GM19328 (cell line): Measurements from ENCODE around the gene WWOX.

ENCODE experiments used
- ATAC-seq: cut with Tn5 transposase; IDR thresholded peaks from one replicate; pipeline ENCODE4 v1.9.1; 2021; ENCODE audit warnings: mild to moderate bottlenecking, moderate library complexity; ENCODE audit not compliant: unreplicated experiment

Gene WWOX

GRCh38 chr16:78994135-78994745, 894.8 kb downstream of the WWOX start:
- no peak for ATAC-seq

GRCh38 chr16:78995441-78995840, 896.0 kb downstream of the WWOX start:
- ATAC-seq, result no peak

GRCh38 chr16:78996790-78997189, 897.3 kb downstream of the WWOX start:
- ATAC-seq, result no peak

DNA sequence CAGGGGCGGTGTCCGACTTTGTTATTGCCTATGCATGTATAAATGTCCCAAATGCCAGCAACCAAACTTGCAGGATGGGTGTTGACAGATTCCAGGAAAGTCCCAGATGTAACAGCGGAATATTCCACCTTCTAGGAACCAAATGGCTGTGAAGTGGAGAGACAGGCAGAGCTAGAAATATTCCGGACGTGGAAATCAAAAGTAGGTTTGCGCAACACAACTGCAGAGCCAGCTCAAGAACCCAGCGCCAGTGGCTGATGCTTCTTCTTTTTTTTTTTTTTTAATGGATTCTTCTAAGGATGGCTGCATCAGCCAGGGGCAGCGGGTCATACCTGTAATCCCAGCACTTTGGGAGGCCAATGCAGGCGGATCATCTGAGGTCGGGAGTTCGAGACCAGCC, 899.4 kb downstream of the WWOX start:
- no peak for ATAC-seq

- no peak for ATAC-seq
Measured at GRCh38 chr16:79001156-79001967, 901.9 kb downstream of the WWOX start.

DNA sequence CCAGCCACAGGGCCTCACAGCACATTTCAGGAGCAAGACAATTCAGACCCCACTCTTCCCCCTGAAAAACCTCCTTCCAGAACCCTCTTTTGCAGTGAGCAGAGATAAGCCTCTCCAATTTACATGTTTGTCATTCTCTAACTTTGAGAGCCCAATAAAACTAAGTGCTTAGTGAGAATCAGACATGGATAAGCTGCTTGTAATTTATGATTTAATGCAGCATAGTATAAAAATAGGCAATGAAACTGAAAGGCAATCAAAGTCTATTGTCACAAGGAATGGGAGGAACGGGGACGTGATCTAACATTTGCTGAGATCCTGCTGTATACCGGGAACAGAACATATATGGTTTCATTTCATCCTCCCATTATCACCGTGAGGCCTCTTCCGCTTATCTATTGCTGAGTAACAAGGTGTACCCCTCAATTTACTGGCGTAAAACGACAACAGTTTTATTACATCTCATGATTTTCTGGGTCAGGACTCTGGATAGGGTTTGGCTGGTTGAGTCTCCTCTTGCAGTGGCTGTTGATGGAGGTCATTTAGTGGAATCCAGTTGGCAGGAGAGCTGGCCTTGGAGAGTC, 903.7 kb downstream of the WWOX start:
- ATAC-seq, result no peak

- ATAC-seq, result no peak
Measured at GRCh38 chr16:79004309-79004708, 904.9 kb downstream of the WWOX start.

GRCh38 chr16:79005096-79005495, 905.6 kb downstream of the WWOX start:
- no peak for ATAC-seq

DNA sequence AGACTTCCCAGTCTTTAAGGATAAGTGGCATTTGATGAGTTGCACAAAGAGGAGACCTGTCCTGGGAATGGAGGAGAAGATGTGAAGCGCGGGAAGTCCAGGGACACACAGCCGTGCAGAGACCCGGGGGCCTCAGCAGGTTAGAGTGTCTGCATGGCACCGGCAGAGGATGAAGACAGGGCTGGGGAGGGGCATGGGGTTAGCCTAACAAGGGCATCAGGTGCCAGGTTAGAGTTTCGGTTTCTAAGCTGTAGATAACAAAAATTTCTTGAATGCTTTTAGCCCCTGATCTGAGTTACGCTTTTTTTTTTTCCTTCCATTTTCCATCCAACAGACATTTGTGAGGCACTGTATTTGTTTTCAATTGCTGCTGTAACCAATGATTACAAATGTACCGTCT, 906.8 kb downstream of the WWOX start:
- ATAC-seq, result no peak

- no peak for ATAC-seq
Measured at GRCh38 chr16:79006765-79007164, 907.3 kb downstream of the WWOX start.

GRCh38 chr16:79007614-79008013, 908.2 kb downstream of the WWOX start:
- ATAC-seq, result no peak

DNA sequence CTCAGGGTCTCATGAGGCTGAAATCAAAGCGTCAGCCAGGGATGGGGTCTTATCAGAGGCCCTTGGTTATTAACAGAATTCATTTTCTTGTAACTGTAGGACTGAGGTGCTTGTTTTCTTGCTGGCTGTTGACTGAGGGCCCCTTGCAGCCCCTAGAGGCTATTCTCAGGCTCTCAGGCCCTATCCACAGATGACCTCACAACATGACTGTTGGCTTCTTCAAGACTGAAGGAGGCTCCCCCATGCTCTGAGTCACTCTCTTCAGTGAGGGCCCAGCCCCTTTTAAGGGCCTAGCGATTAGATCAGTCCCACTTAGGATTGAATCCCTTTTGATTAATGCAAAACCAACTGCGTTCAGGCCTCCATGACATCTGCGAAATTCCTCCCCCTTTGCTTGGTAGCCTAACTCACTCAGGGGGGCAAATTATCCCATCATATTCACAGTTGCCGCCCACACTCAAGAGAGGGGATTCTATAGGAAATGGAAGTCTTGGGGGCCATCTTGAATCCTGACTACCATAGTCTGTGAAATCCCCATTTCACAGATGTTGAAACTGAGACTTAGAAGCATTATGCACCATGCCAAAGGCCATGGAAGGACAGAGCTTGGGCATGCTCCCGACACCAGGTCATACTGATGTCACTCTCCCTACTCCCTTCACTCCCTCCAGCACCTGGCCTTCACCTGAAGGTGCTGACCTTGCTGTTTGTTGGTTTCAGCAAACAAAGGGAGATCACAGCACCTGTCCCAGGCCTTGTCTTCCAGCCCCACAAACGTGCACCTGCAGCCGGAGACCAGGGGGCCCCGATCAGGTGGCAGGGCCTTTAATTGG, 908.8 kb downstream of the WWOX start:
- ATAC-seq, result no peak

DNA sequence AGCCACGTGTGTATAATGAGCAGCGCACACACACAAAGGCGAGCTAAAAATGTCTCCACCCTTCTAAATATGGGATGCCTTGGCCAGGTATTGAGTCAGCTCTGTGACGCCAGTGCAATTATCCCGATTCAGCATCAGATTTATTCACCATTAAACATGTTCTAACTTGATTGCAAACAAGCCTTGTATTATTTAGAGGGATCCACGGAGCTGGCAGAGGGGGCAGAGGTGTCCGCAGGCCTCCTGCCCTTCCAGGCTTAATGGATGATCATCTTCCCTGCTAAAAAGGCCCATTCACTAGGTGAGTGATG, 909.4 kb downstream of the WWOX start:
- no peak for ATAC-seq

GRCh38 chr16:79009896-79010295, 910.4 kb downstream of the WWOX start:
- no peak for ATAC-seq

- no peak for ATAC-seq
Measured at GRCh38 chr16:79011282-79011681, 911.8 kb downstream of the WWOX start.

- no peak for ATAC-seq
Measured at GRCh38 chr16:79012671-79013434, 913.4 kb downstream of the WWOX start.

GRCh38 chr16:79013930-79014660, 914.6 kb downstream of the WWOX start:
- ATAC-seq, result no peak

DNA sequence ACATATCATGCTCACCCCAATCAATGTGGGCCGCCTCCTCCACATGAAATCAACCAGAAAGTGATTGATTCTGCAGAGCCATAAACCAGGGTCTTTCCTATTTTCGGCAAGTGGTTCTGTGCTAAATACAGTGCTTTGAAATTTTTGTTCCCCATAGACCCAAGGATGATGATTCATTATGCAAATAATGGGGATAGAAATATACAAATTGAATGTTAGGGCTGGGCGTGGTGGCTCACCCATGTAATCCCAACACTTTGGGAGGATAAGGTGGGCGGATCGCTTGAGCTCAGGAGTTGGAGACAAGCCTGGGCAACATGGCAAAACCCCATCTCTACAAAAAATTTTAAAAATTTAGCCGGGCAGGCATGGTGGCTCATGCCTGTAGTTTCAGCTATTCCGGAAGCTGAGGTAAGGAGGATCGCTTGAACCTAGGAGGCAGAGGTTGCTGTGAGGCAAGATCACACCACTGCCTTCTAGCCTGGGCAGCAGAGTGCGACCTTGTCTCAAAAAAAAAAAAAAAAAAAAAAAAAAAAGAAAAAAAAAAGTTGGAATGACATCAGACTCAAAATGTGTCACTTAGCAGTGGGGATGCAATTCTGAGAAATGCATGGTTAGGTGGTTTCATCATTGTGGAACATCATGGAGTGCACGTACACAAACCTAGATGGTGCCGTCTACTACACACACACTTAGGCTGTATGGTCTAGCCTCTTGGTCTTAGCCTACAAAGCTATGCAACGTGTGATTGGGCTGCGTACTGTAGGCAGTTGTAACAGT, 919.4 kb downstream of the WWOX start:
- ATAC-seq, result no peak

DNA sequence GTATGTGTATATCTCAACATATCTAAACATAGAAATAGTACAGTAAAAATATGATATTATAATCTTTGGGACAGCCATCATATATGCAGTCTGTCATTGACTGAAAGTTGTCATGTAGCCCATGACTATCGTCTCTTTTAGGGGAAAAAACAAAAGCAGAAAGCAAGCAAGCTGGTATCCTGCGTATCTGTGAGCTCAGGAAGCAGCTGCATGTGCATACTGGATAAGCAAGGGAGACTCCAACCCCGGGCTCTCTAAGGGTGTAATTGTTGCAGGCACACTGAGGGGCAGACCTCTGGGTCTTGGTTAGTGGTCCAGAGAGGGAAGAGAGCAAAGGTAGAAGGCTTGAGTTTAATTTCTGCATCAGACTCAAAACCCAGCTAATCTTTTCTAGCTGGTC, 920.0 kb downstream of the WWOX start:
- no peak for ATAC-seq
